Hepatocyte (in vitro differentiated cells): ENCODE data around the gene TMEM40. TPM values are rescaled to one million over a fixed set of nuclear protein-coding genes. Genes with fewer than 3 reads are reported as not detected.
A peak's percentile ranks its signal among the peaks of the same experiment; 100 is the strongest.
"Not testable (repeated sequence)": the region's sequence is repeated elsewhere in the genome, so short reads cannot be mapped to it uniquely, and the experiment has no call there.

ENCODE experiments used
- DNase-seq: peaks from one replicate; pipeline ENCODE4 v3.0.0-alpha.2; 2016; ENCODE audit warnings: low spot score
- H2AFZ ChIP-seq: fragments of 200-600 bp; sonication (generic); 2 replicates; pipeline ENCODE4 v1.6.0; 2016; ENCODE audit warnings: antibody characterized with exemption, mild to moderate bottlenecking
- H3K27ac ChIP-seq: fragments of 200-600 bp; sonication (generic); 2 replicates; pipeline ENCODE4 v1.5.1; 2016; ENCODE audit warnings: mild to moderate bottlenecking
- H3K27me3 ChIP-seq: fragments of 200-600 bp; sonication (generic); 2 replicates; pipeline ENCODE4 v1.6.1; 2016
- H3K36me3 ChIP-seq: fragments of 200-600 bp; sonication (generic); replicated peaks from 2 replicates; pipeline ENCODE4 v1.5.1; 2016; ENCODE audit warnings: low read depth; ENCODE audit not compliant: insufficient read depth
- H3K4me1 ChIP-seq: fragments of 200-600 bp; sonication (generic); 2 replicates; pipeline ENCODE4 v1.5.1; 2016; ENCODE audit warnings: mild to moderate bottlenecking, moderate library complexity; ENCODE audit not compliant: insufficient read depth
- H3K4me2 ChIP-seq: fragments of 200-600 bp; sonication (generic); 2 replicates; pipeline ENCODE4 v1.6.0; 2016
- H3K4me3 ChIP-seq: fragments of 200-600 bp; sonication (generic); 2 replicates; pipeline ENCODE4 v1.5.1; 2016; ENCODE audit warnings: mild to moderate bottlenecking
- H3K79me2 ChIP-seq: fragments of 200-600 bp; sonication (generic); 2 replicates; pipeline ENCODE4 v1.6.0; 2017; ENCODE audit warnings: mild to moderate bottlenecking
- H3K9me2 ChIP-seq: fragments of 200-600 bp; sonication (generic); replicated peaks from 2 replicates; pipeline ENCODE4 v1.6.0; 2017; ENCODE audit warnings: mild to moderate bottlenecking; ENCODE audit not compliant: insufficient read depth
- H3K9me3 ChIP-seq: fragments of 200-600 bp; sonication (generic); 2 replicates; pipeline ENCODE4 v1.5.1; 2016; ENCODE audit warnings: low read depth, mild to moderate bottlenecking
- H4K20me1 ChIP-seq: fragments of 200-600 bp; sonication (generic); 2 replicates; pipeline ENCODE4 v1.6.0; 2016; ENCODE audit warnings: mild to moderate bottlenecking; ENCODE audit not compliant: insufficient read depth, poor library complexity, severe bottlenecking
- EZH2 ChIP-seq: fragments of 200-600 bp; sonication (generic); IDR thresholded peaks from 2 replicates; pipeline ENCODE4 v1.6.1; 2016; ENCODE audit warnings: antibody characterized with exemption, mild to moderate bottlenecking, borderline replicate concordance
- EZH2phosphoT487 ChIP-seq: fragments of 200-600 bp; sonication (generic); IDR thresholded peaks from one replicate; pipeline ENCODE4 v1.6.1; 2018; ENCODE audit warnings: antibody characterized with exemption, mild to moderate bottlenecking, low read depth, moderate library complexity; ENCODE audit not compliant: unreplicated experiment, severe bottlenecking
- WGBS: methylation state at CpG from one replicate; pipeline ENCODE4 v1.1.6; 2016; ENCODE audit warnings: low lambda C conversion rate; ENCODE audit errors: missing lambda C conversion rate; 5-methylcytosine and 5-hydroxymethylcytosine counted together
- polyA plus RNA-seq: library from polyadenylated mRNA; unstranded; fragments of >200 nt; fragmentation: Nextera tagmentation; extraction: Ambion mirVana; gene quantifications from 2 replicates; pipeline ENCODE4 v1.2.1, GENCODE V29; 2016
- total RNA-seq: library from RNA; depleted of rRNA; stranded (reverse); fragments of >200 nt; gene quantifications from 2 replicates; pipeline ENCODE4 v1.2.3, GENCODE V29; 2014
- TF ChIP-seq, protein P1 (sequence below): fragments of 200-600 bp; sonication (generic); IDR thresholded peaks from 2 replicates; pipeline ENCODE4 v1.5.1; 2016; ENCODE audit warnings: antibody characterized with exemption, mild to moderate bottlenecking; ENCODE audit not compliant: poor library complexity

Gene TMEM40
- total and polyA plus RNA-seq, 2 experiments from 2014 or later: 1.6 TPM; not detected in 1

- H3K4me3 ChIP-seq: no peak overlapping the region
- H4K20me1 ChIP-seq: no peaks in the 10 kb centered on the region
- H2AFZ ChIP-seq: no peak overlapping the region
- no peaks in the 10 kb centered on the region for H3K27me3 ChIP-seq
- no peak overlapping the region for H3K27ac ChIP-seq
- no peaks in the 10 kb centered on the region for H3K36me3 ChIP-seq
- H3K4me2 ChIP-seq: no peak overlapping the region
- 66% methylated on average over 6 of the region's 6 CpGs for WGBS
- TF ChIP-seq EZH2phosphoT487 (no peak), EZH2 (no peak)
- TF ChIP-seq, protein P1, sequence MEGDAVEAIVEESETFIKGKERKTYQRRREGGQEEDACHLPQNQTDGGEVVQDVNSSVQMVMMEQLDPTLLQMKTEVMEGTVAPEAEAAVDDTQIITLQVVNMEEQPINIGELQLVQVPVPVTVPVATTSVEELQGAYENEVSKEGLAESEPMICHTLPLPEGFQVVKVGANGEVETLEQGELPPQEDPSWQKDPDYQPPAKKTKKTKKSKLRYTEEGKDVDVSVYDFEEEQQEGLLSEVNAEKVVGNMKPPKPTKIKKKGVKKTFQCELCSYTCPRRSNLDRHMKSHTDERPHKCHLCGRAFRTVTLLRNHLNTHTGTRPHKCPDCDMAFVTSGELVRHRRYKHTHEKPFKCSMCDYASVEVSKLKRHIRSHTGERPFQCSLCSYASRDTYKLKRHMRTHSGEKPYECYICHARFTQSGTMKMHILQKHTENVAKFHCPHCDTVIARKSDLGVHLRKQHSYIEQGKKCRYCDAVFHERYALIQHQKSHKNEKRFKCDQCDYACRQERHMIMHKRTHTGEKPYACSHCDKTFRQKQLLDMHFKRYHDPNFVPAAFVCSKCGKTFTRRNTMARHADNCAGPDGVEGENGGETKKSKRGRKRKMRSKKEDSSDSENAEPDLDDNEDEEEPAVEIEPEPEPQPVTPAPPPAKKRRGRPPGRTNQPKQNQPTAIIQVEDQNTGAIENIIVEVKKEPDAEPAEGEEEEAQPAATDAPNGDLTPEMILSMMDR: no peak
- peak; percentile 85 for DNase-seq
- H3K4me1 ChIP-seq: peaks cover 8% of the 10 kb centered on the region
- H3K9me2 ChIP-seq: no peaks in the 10 kb centered on the region
- no peaks in the 10 kb centered on the region for H3K9me3 ChIP-seq
- H3K79me2 ChIP-seq: no peaks in the 10 kb centered on the region
These were observed 23.2 kb upstream of the TMEM40 start for GRCh38 chr3:12782172-12782815.

- Histone ChIP-seq H3K27ac (peak overlapping the region; percentile 10), H2AFZ (no peak overlapping the region)
- no peak for DNase-seq
These were observed 21.7 kb upstream of the TMEM40 start for GRCh38 chr3:12780751-12781150.

DNA sequence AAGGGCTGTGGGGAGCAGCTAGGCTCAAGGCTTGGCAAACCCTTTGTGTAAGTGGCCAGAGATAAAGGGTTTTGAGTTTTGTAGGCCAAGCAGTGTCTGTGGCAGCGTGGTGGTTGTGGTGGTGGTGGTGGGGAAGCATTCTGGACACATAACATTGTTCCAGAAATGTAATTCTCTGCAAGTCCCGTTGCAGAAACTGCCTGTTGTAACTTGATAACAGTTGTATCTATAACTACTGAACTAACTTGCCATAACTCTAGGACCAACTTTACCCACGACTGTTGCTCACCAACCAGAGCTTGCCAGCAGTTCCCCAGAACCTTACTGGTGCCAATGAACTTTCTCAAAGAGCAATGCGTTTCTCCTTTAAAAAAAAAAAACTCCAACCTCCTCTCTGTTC lies 18.1 kb upstream of the TMEM40 start:
- WGBS: 70% methylated on average over 4 of the region's 4 CpGs
- H3K4me3 ChIP-seq: no peak overlapping the region
- H3K79me2 ChIP-seq: no peaks in the 10 kb centered on the region
- no peaks in the 10 kb centered on the region for H4K20me1 ChIP-seq
- no peak overlapping the region for H2AFZ ChIP-seq
- no peak for DNase-seq
- H3K27ac ChIP-seq: no peak overlapping the region
- TF ChIP-seq, protein P1: no peak
- TF ChIP-seq EZH2phosphoT487 (no peak), EZH2 (no peak)
- peaks cover 8% of the 10 kb centered on the region for H3K4me1 ChIP-seq
- no peaks in the 10 kb centered on the region for H3K9me2 ChIP-seq
- no peak overlapping the region for H3K4me2 ChIP-seq
- no peaks in the 10 kb centered on the region for H3K36me3 ChIP-seq
- no peaks in the 10 kb centered on the region for H3K27me3 ChIP-seq
- no peaks in the 10 kb centered on the region for H3K9me3 ChIP-seq

More at GRCh38 chr3:12780751-12781150, 21.7 kb upstream of the TMEM40 start:
- Histone ChIP-seq H3K4me1 (peaks cover 8% of the 10 kb centered on the region), H3K79me2 (no peaks in the 10 kb centered on the region), H3K27me3 (no peaks in the 10 kb centered on the region), H3K4me3 (no peak overlapping the region), H3K9me2 (no peaks in the 10 kb centered on the region), H4K20me1 (no peaks in the 10 kb centered on the region), H3K36me3 (no peaks in the 10 kb centered on the region), H3K9me3 (no peaks in the 10 kb centered on the region), H3K4me2 (peak overlapping the region; percentile 6)
- 35% methylated on average over 4 of the region's 4 CpGs for WGBS
- TF ChIP-seq, protein P1: no peak
- no peak for TF ChIP-seq EZH2
- no peak for TF ChIP-seq EZH2phosphoT487

DNA sequence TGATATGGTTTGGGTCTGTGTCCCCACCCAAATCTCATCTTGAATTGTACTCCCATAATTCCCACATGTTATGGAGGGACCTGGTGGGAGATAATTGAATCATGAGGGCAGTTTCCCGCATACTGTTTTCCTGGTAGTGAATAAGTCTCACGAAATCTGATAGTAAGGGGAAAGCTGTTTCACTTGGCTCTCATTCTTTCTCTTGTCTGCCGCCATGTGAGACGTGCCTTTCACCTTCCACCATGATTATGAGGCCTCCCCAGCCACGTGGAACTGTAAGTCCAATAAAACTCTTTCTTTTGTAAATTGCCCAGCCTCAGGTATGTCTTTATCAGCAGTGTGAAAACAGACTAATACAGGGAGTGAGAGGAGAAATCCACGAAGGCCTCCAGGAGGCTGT lies 16.9 kb upstream of the TMEM40 start:
- H2AFZ ChIP-seq, H3K27me3 ChIP-seq, H3K79me2 ChIP-seq, H3K4me3 ChIP-seq, H4K20me1 ChIP-seq, H3K4me2 ChIP-seq, H3K36me3 ChIP-seq, H3K27ac ChIP-seq, H3K4me1 ChIP-seq, H3K9me2 ChIP-seq, H3K9me3 ChIP-seq, DNase-seq: not testable (repeated sequence)
- WGBS: 65% methylated on average over 6 of the region's 6 CpGs
